K562 (cell line): ENCODE results near the gene AMPD3. TPM values are rescaled to one million over a fixed set of nuclear protein-coding genes. Genes with fewer than 3 reads are reported as not detected.

ENCODE experiments used
- CHAMP1 ChIP-seq: fragments of 450-650 bp; IDR thresholded peaks from 2 replicates; pipeline ENCODE4 v1.6.1; 2016; ENCODE audit warnings: mild to moderate bottlenecking
- DMBX1 ChIP-seq: fragments of 250-450 bp; sonication (Bioruptor Pico); IDR thresholded peaks from 2 replicates; pipeline ENCODE4 v1.8.0; 2022; ENCODE audit warnings: inconsistent platforms, mild to moderate bottlenecking, moderate library complexity, borderline replicate concordance
- EZH2 ChIP-seq: IDR thresholded peaks from 2 replicates; pipeline ENCODE4 v1.6.1; 2012; ENCODE audit warnings: low read depth, mild to moderate bottlenecking, inconsistent platforms, low read length, borderline replicate concordance
- HBP1 ChIP-seq: fragments of 450-650 bp; formaldehyde crosslinking; IDR thresholded peaks from 2 replicates; pipeline ENCODE4 v1.4.0; 2022; ENCODE audit warnings: missing genetic modification characterization
- HMGN3 ChIP-seq: IDR thresholded peaks from 2 replicates; pipeline ENCODE4 v1.6.1; 2011; ENCODE audit warnings: borderline replicate concordance, low read depth, mild to moderate bottlenecking, mixed read lengths, low read length; ENCODE audit not compliant: insufficient read length; ENCODE audit errors: extremely low read depth
- IRF1 ChIP-seq: sonication (generic); formaldehyde crosslinking; IDR thresholded peaks from 2 replicates; pipeline ENCODE4 v1.8.0; 2022; ENCODE audit warnings: missing genetic modification reagents, mild to moderate bottlenecking, borderline replicate concordance
- NFIX ChIP-seq: fragments of 250-450 bp; sonication (Bioruptor Pico); IDR thresholded peaks from 2 replicates; pipeline ENCODE4 v1.4.0; 2020; ENCODE audit warnings: low read depth, mild to moderate bottlenecking, moderate library complexity
- PHF21A ChIP-seq: fragments of 450-650 bp; IDR thresholded peaks from 2 replicates; pipeline ENCODE4 v1.6.1; 2017; ENCODE audit warnings: low read depth, borderline replicate concordance
- SMARCC2 ChIP-seq: fragments of 450-650 bp; IDR thresholded peaks from 2 replicates; pipeline ENCODE4 v1.6.1; 2017; ENCODE audit warnings: antibody characterized with exemption, moderate library complexity, mild to moderate bottlenecking, low read depth
- SRF ChIP-seq, 2 experiments: fragments of 250-450, 450-650 bp in 1 of 2; sonication (Bioruptor Pico) in 1 of 2; sonication (generic) in 1 of 2; formaldehyde crosslinking; IDR thresholded peaks; 2 replicates each; pipeline versions ENCODE4 v1.5.0 to v1.5.1; 2020 to 2022; ENCODE audit warnings: mild to moderate bottlenecking in 1 of 2, missing genetic modification reagents in 1 of 2
- SUPT5H ChIP-seq: fragments of 450-650 bp; IDR thresholded peaks from 2 replicates; pipeline ENCODE4 v1.6.1; 2016
- ZBTB33 ChIP-seq: sonication (generic); formaldehyde crosslinking; IDR thresholded peaks from 2 replicates; pipeline ENCODE4 v1.8.1; 2023; ENCODE audit warnings: mild to moderate bottlenecking, missing genetic modification reagents
- ZC3H8 ChIP-seq: fragments of 450-650 bp; IDR thresholded peaks from 2 replicates; pipeline ENCODE4 v1.6.1; 2017
- ZKSCAN1 ChIP-seq: fragments of 150-350 bp; IDR thresholded peaks from 2 replicates; pipeline ENCODE4 v1.6.1; 2016; ENCODE audit warnings: low read depth, low read length
- ZNF347 ChIP-seq: fragments of 450-650 bp; formaldehyde crosslinking; IDR thresholded peaks from 2 replicates; pipeline ENCODE4 v1.4.0; 2020; ENCODE audit warnings: low read depth, mild to moderate bottlenecking, moderate library complexity
- ZNF384 ChIP-seq: IDR thresholded peaks from 2 replicates; pipeline ENCODE4 v1.6.1; 2012; ENCODE audit warnings: low read depth, low read length, improper control_type of control experiment
- ZNF431 ChIP-seq: sonication (generic); formaldehyde crosslinking; IDR thresholded peaks from 2 replicates; pipeline ENCODE4 v1.8.0; 2022; ENCODE audit warnings: mild to moderate bottlenecking, missing genetic modification reagents
- ZNF449 ChIP-seq: fragments of 250-450 bp; sonication (Bioruptor Pico); IDR thresholded peaks from 2 replicates; pipeline ENCODE4 v1.8.0; 2022; ENCODE audit warnings: moderate library complexity, mild to moderate bottlenecking, inconsistent platforms
- ZNF785 ChIP-seq: fragments of 250-450 bp; sonication (Bioruptor Pico); IDR thresholded peaks from 2 replicates; pipeline ENCODE4 v1.4.0; 2020; ENCODE audit warnings: mild to moderate bottlenecking
- ZSCAN29 ChIP-seq: fragments of 450-650 bp; IDR thresholded peaks from 2 replicates; pipeline ENCODE4 v1.6.1; 2017
- polyA plus RNA-seq, 8 experiments: library from polyadenylated mRNA; depleted of rRNA in 4 of 8; stranded (reverse) in 5 of 8; unstranded in 3 of 8; fragments of >200 nt; fragmentation: Nextera tagmentation in 2 of 8; fragmentation: Illumina TruSeq in 1 of 8; extraction: Ambion mirVana in 2 of 8; extraction: Trizol in 1 of 8; gene quantifications; 2 replicates each; pipeline versions ENCODE4 v1.2.1 to v1.2.3, GENCODE V29; 2011 to 2014; ENCODE audit warnings: inconsistent platforms in 1 of 8, missing spikeins in 1 of 8
- total RNA-seq, 7 experiments: library from RNA; depleted of rRNA in 6 of 7; stranded (reverse); fragments of >200 nt in 6 of 7; fragmentation: Illumina TruSeq in 2 of 7; extraction: Trizol in 2 of 7; gene quantifications; 2 replicates each; pipeline versions ENCODE4 v1.2.1 to v1.2.3, GENCODE V29; 2011 to 2021; ENCODE audit warnings: low replicate concordance in 1 of 7

The AMPD3 gene
- total and polyA plus RNA-seq, 9 of the 15 experiments (the other 6 are each of a cell fraction or from before 2014, with no cell fraction given): 4.4 to 23.6 (median 11.2) TPM

GRCh38 chr11:10455637-10456487 lies 798 bp downstream of the AMPD3 start (continued):
- no peak for TF ChIP-seq CHAMP1
- peak; percentile 58 for TF ChIP-seq SUPT5H
- TF ChIP-seq SRF (CRISPR knock-in tag; IDR thresholded peaks at IDR 0.05): no peak
- no peak for TF ChIP-seq ZNF347
- TF ChIP-seq IRF1 (CRISPR knock-in tag): no peak
- TF ChIP-seq SMARCC2: 0 out of 2 replicates have a peak, but pooled peaks have one; percentile 29
- no peak for TF ChIP-seq PHF21A
- no peak for TF ChIP-seq ZNF785
- TF ChIP-seq HMGN3: no peak
- 0 out of 2 replicates have a peak, but pooled peaks have one; percentile 22 for TF ChIP-seq ZNF384
- TF ChIP-seq DMBX1 (CRISPR knock-in tag): no peak
- no peak for TF ChIP-seq ZC3H8
- TF ChIP-seq EZH2: no peak
- no peak for TF ChIP-seq HBP1 (CRISPR knock-in tag)
- TF ChIP-seq NFIX (CRISPR knock-in tag): no peak
- TF ChIP-seq ZNF449 (CRISPR knock-in tag): no peak
- TF ChIP-seq ZSCAN29: no peak
- no peak for TF ChIP-seq ZBTB33
- no peak for TF ChIP-seq ZKSCAN1
- no peak for TF ChIP-seq ZNF431
